K562 (cell line): ENCODE measurements around the gene BGN. TPM values are rescaled to one million over a fixed set of nuclear protein-coding genes. Genes with fewer than 3 reads are reported as not detected.

Source experiments
- ATAC-seq: fragments of 200-7000 bp; cut with Tn5 transposase; 3 replicates; pipeline ENCODE4 v1.9.1; 2020; ENCODE audit warnings: moderate library complexity
- BruUV-seq: library from RNA; stranded (reverse); fragments of 400-500 nt; replicated peaks from 2 replicates; lab custom pipeline; 2021; lab: Mats Ljungman, UMichigan
- CTCF ChIA-PET: fragments of 300-600 bp; formaldehyde crosslinking; extraction: SDS; loops from one replicate; lab custom pipeline; 2021; ENCODE audit warnings: low intra/inter-chr PET ratio; lab: Yijun Ruan, JAX
- POLR2A ChIA-PET: fragments of 300-600, 350-650 bp; sonication (Branson Sonifier 250); formaldehyde crosslinking; extraction: SDS; loops from one replicate; lab custom pipeline; 2021; ENCODE audit warnings: antibody characterized with exemption, inconsistent platforms; lab: Yijun Ruan, JAX
- DNase-seq, 4 experiments: peaks; one replicate each; pipeline versions ENCODE4 v3.0.0 to v3.0.0-alpha.2; 2011 to 2018; ENCODE audit warnings: low spot score in 3 of 4, mixed read lengths in 3 of 4; ENCODE audit errors: extremely low read depth in 1 of 4
- FAIRE-seq: peaks from 2 replicates; lab custom pipeline; 2011; peaks lifted over from hg19 to GRCh38; lab: Jason Lieb, UNC
- H2AFZ ChIP-seq: 2 replicates; pipeline ENCODE4 v1.6.0; 2011; ENCODE audit warnings: low read depth, low read length, control low read depth, inconsistent platforms
- H3K27ac ChIP-seq: fragments of 200-600 bp; 3 replicates; pipeline ENCODE4 v1.8.0; 2011; ENCODE audit warnings: low read depth, mild to moderate bottlenecking, control low read depth, inconsistent platforms, low read length, moderate library complexity, mixed read lengths; ENCODE audit errors: extremely low read depth
- H3K27me3 ChIP-seq, 2 experiments: fragments of 300-600 bp in 1 of 2; 2 replicates in 1 of 2; 3 replicates in 1 of 2; pipeline versions ENCODE4 v1.6.0 to v1.8.0; 2011; ENCODE audit warnings: inconsistent platforms in 2 of 2, low read length in 2 of 2, mild to moderate bottlenecking in 1 of 2, mixed read lengths in 1 of 2, moderate library complexity in 1 of 2; ENCODE audit not compliant: control insufficient read depth in 2 of 2, insufficient read depth in 2 of 2
- H3K36me3 ChIP-seq: fragments of 300-600 bp; 3 replicates; pipeline ENCODE4 v1.8.0; 2011; ENCODE audit warnings: mild to moderate bottlenecking, low read length, inconsistent platforms; ENCODE audit not compliant: control insufficient read depth, insufficient read depth
- H3K4me1 ChIP-seq, 2 experiments: fragments of 200-600 bp in 1 of 2; replicated peaks in 1 of 2; 2 replicates in 1 of 2; 3 replicates in 1 of 2; pipeline versions ENCODE4 v1.5.1 to v1.8.0; 2011; ENCODE audit warnings: inconsistent platforms in 2 of 2, low read length in 2 of 2, mild to moderate bottlenecking in 1 of 2, mixed read lengths in 1 of 2, moderate library complexity in 1 of 2; ENCODE audit not compliant: control insufficient read depth in 2 of 2, insufficient read depth in 2 of 2
- H3K4me2 ChIP-seq: 2 replicates; pipeline ENCODE4 v1.6.1; 2011; ENCODE audit warnings: low read length, control low read depth, inconsistent platforms, mixed read lengths; ENCODE audit not compliant: insufficient read depth
- H3K4me3 ChIP-seq: fragments of 200-600 bp; sonication (generic), shearing (Covaris generic); 2 replicates; pipeline ENCODE4 v1.5.1; 2016; ENCODE audit warnings: control low read depth, inconsistent platforms
- H3K79me2 ChIP-seq: fragments of 200-600 bp; 3 replicates; pipeline ENCODE4 v1.8.0; 2011; ENCODE audit warnings: low read length, inconsistent platforms; ENCODE audit not compliant: control insufficient read depth, insufficient read depth
- H3K9ac ChIP-seq, 2 experiments: 2 replicates each; pipeline versions ENCODE4 v1.6.0 to v1.6.1; 2011; ENCODE audit warnings: low read depth in 2 of 2, low read length in 2 of 2, control low read depth in 1 of 2, inconsistent platforms in 1 of 2, mild to moderate bottlenecking in 1 of 2, mixed read lengths in 1 of 2; ENCODE audit not compliant: insufficient read depth in 1 of 2
- H3K9me1 ChIP-seq: one replicate; pipeline ENCODE4 v1.6.0; 2011; ENCODE audit warnings: inconsistent platforms, mild to moderate bottlenecking, low read length, moderate library complexity; ENCODE audit not compliant: control insufficient read depth, insufficient read depth
- H3K9me3 ChIP-seq: replicated peaks from 2 replicates; pipeline ENCODE4 v1.5.1; 2011; ENCODE audit warnings: low read depth, low read length, inconsistent platforms; ENCODE audit not compliant: control insufficient read depth, insufficient read depth
- H4K20me1 ChIP-seq: replicated peaks from 2 replicates; pipeline ENCODE4 v1.6.1; 2011; ENCODE audit warnings: low read length, inconsistent platforms, mixed read lengths; ENCODE audit not compliant: control insufficient read depth, insufficient read depth
- LARP7 ChIP-seq: fragments of 450-650 bp; IDR thresholded peaks from 2 replicates; pipeline ENCODE4 v1.6.1; 2016
- POLR2G ChIP-seq: fragments of 200-400 bp; formaldehyde crosslinking; IDR thresholded peaks from 2 replicates; pipeline ENCODE4 v1.6.1; 2017; ENCODE audit warnings: low read depth, mild to moderate bottlenecking, antibody characterized with exemption, low read length, moderate library complexity
- RBFOX2 ChIP-seq: fragments of 200-400 bp; formaldehyde crosslinking; IDR thresholded peaks from 2 replicates; pipeline ENCODE4 v1.6.1; 2017; ENCODE audit warnings: low read depth, mild to moderate bottlenecking, low read length, moderate library complexity
- SIX5 ChIP-seq, 2 experiments: IDR thresholded peaks; 2 replicates each; pipeline ENCODE4 v1.6.1; 2011; ENCODE audit warnings: low read length in 2 of 2, borderline replicate concordance in 1 of 2, low read depth in 1 of 2, mild to moderate bottlenecking in 1 of 2, moderate library complexity in 1 of 2; ENCODE audit not compliant: insufficient read depth in 1 of 2
- XRCC4 ChIP-seq: IDR thresholded peaks from one replicate; pipeline ENCODE4 v1.6.1; 2011; ENCODE audit not compliant: insufficient read depth, insufficient read length; ENCODE audit errors: extremely low read depth
- ZFP1 ChIP-seq: fragments of 450-650 bp; formaldehyde crosslinking; IDR thresholded peaks from 2 replicates; pipeline ENCODE4 v1.4.0; 2020; ENCODE audit warnings: mild to moderate bottlenecking, mixed read lengths
- ZNF57 ChIP-seq: fragments of 450-650 bp; formaldehyde crosslinking; IDR thresholded peaks from 2 replicates; pipeline ENCODE4 v1.4.0; 2020; ENCODE audit warnings: mild to moderate bottlenecking, moderate library complexity
- WGBS: fragments of 100-300 bp; shearing (Covaris generic); methylation state at CpG from one replicate; pipeline ENCODE4 v1.1.6; 2016; ENCODE audit warnings: low coverage, mixed read lengths; ENCODE audit not compliant: insufficient coverage; ENCODE audit errors: missing lambda C conversion rate; 5-methylcytosine and 5-hydroxymethylcytosine counted together
- in situ Hi-C: fragments of 300-500 bp; cut with MboI; formaldehyde crosslinking; loops from 4 replicates; pipeline ENCODE4 v1.15.0; 2018; ENCODE audit warnings: inconsistent platforms, mixed read lengths
- intact Hi-C: fragments of 100-400 bp; cut with micrococcal nuclease; formaldehyde crosslinking; loops from 2 replicates; pipeline ENCODE4 v1.14.2; 2022
- polyA plus RNA-seq, 8 experiments: library from polyadenylated mRNA; depleted of rRNA in 4 of 8; stranded (reverse) in 5 of 8; unstranded in 3 of 8; fragments of >200 nt; fragmentation: Nextera tagmentation in 2 of 8; fragmentation: Illumina TruSeq in 1 of 8; extraction: Ambion mirVana in 2 of 8; extraction: Trizol in 1 of 8; gene quantifications; 2 replicates each; pipeline versions ENCODE4 v1.2.1 to v1.2.3, GENCODE V29; 2011 to 2014; ENCODE audit warnings: inconsistent platforms in 1 of 8, missing spikeins in 1 of 8
- total RNA-seq, 7 experiments: library from RNA; depleted of rRNA in 6 of 7; stranded (reverse); fragments of >200 nt in 6 of 7; fragmentation: Illumina TruSeq in 2 of 7; extraction: Trizol in 2 of 7; gene quantifications; 2 replicates each; pipeline versions ENCODE4 v1.2.1 to v1.2.3, GENCODE V29; 2011 to 2021; ENCODE audit warnings: low replicate concordance in 1 of 7
- TF ChIP-seq, protein P1 (sequence below): fragments of 450-650 bp; IDR thresholded peaks from 2 replicates; pipeline ENCODE4 v1.6.1; 2017; ENCODE audit warnings: mild to moderate bottlenecking, moderate library complexity

Gene BGN
- total and polyA plus RNA-seq, 9 of the 15 experiments (the other 6 are each of a cell fraction or from before 2014, with no cell fraction given), result 0.11 TPM; not detected in 8

DNA sequence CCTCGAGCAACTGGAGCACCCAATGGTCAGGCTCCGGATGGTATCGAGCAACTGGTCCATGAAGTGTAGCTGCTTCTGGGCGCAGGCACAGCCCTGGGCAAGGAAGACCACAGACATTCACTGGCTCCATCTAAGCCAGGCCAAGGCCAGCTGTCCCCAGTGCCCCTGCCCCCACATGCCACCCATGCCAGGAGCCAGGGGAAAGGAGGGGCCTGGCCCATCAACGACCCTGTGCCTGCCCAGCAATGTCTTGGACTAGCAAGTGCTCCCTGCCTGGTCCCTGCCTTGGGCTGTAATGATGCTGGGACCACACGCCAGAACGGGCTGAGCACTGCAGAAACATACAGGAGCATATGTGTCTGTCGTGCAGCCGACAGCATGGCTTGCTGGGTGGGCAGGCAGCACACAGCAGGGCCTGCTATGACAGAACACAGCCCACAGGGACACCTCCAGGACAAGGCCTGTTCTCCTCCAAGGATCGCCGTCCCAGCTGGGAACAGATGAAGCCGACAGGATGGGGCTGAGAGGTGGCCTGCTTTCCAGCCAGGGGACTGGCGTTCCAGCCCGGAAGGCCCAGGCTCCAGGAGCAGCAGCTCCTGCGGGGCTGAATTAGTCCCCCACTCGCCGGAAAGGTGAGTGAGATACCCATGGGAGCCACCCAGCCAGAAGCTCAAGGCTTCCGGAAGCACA, 37.5 kb upstream of the BGN start:
- no TSS peak for BruUV-seq
- ATAC-seq, result no peak
- in situ Hi-C loops, result no loop called here
- H3K4me1 ChIP-seq, result peaks cover 0 to 5% of the 10 kb centered on the region in 2 experiments; a peak in 1 of 5 replicates
- H2AFZ ChIP-seq, result no peak overlapping the region
- peaks cover 8% of the 10 kb centered on the region; the same call in 1 of the 2 replicates for H4K20me1 ChIP-seq
- no peak overlapping the region for H3K4me2 ChIP-seq
- H3K9me3 ChIP-seq, result no peaks in the 10 kb centered on the region
- FAIRE-seq, result no peak
- H3K79me2 ChIP-seq, result no peaks in the 10 kb centered on the region
- POLR2A ChIA-PET, result interaction anchor here (0.7 kb wide), 2 partner anchors 11 to 14 kb away, joined by 3 to 4 read pairs; no protein-coding TSS in a partner anchor
- no peak for TF ChIP-seq LARP7
- peak; percentile 25; the same call in 1 of the 2 replicates for TF ChIP-seq RBFOX2
- TF ChIP-seq, all 486 proteins: peak for 1
- WGBS, result 84% methylated on average over 8 of the region's 18 CpGs
- peak overlapping the region in 1 of 2 experiments; percentile 45; a peak in 1 of 4 replicates for H3K9ac ChIP-seq
- no peak overlapping the region for H3K27ac ChIP-seq
- intact Hi-C loops, result no loop called here
- CTCF ChIA-PET, result no interaction called here
- H3K36me3 ChIP-seq, result peaks cover 72% of the 10 kb centered on the region
- no peak overlapping the region for H3K4me3 ChIP-seq
- DNase-seq, result no peak
- H3K27me3 ChIP-seq, result no peaks in the 10 kb centered on the region
- peaks cover 3% of the 10 kb centered on the region for H3K9me1 ChIP-seq

DNA sequence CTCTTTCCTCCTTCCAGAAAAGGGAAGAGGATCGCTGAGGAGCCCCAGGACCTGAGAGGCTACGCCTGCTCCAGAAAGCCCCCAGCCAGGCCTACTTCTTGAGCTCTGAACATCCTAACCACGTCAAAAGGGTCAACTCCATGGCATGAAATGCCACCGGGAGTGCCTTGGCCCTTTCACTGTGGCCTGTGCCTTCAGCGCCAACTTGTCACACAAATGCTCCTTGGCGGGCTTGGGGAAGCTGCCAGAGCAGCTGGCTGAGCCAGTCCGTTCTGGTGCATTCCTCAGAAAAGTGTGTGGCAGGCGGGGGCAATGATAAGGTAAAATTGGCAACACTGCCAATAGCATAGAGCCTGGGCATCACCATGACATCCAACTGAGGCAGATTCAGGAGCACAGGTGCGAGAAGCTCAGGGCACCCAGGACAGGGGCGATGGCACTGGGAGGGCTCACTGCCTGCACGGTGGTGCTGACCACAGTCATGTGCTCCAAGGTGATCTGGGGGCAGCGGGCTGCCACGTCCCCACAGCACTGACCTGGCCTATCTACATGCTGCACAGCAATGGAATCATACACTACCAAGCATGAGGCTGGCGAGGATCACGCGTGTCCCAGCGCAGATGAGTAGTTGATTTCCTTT, 36.8 kb upstream of the BGN start:
- ATAC-seq (no peak), FAIRE-seq (no peak), DNase-seq (no peak)
- no peaks in the 10 kb centered on the region for H3K27me3 ChIP-seq
- peak overlapping the region in 1 of 2 experiments; percentile 45; a peak in 1 of 4 replicates for H3K9ac ChIP-seq
- TF ChIP-seq, protein P1, sequence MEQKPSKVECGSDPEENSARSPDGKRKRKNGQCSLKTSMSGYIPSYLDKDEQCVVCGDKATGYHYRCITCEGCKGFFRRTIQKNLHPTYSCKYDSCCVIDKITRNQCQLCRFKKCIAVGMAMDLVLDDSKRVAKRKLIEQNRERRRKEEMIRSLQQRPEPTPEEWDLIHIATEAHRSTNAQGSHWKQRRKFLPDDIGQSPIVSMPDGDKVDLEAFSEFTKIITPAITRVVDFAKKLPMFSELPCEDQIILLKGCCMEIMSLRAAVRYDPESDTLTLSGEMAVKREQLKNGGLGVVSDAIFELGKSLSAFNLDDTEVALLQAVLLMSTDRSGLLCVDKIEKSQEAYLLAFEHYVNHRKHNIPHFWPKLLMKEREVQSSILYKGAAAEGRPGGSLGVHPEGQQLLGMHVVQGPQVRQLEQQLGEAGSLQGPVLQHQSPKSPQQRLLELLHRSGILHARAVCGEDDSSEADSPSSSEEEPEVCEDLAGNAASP, result no peak
- TF ChIP-seq ZFP1 (CRISPR knock-in tag), result no peak
- TF ChIP-seq SIX5 (IDR thresholded peaks at IDR 0.05; ENCODE audit: borderline replicate concordance in 1 of 2, insufficient read depth in 1 of 2, low read depth in 1 of 2, low read length in 2 of 2), result no peak
- TF ChIP-seq XRCC4, result no peak
- TF ChIP-seq ZNF57, result no peak
- TF ChIP-seq POLR2G, result peak; percentile 15; the same call in 1 of the 2 replicates
- in situ Hi-C loops, result no loop called here
- H2AFZ ChIP-seq, result no peak overlapping the region
- BruUV-seq, result no TSS peak
- peaks cover 0 to 5% of the 10 kb centered on the region in 2 experiments; a peak in 1 of 5 replicates for H3K4me1 ChIP-seq
- H3K9me3 ChIP-seq, result no peaks in the 10 kb centered on the region
- H3K36me3 ChIP-seq, result peaks cover 77% of the 10 kb centered on the region
- no peaks in the 10 kb centered on the region for H3K79me2 ChIP-seq
- H3K9me1 ChIP-seq, result peaks cover 3% of the 10 kb centered on the region
- H3K4me2 ChIP-seq, result no peak overlapping the region
- whole genome bisulfite sequencing, result 93% methylated on average over 11 of the region's 17 CpGs
- ChIA-PET CTCF (no interaction called here), POLR2A (interaction anchor here (0.7 kb wide), 2 partner anchors 11 to 15 kb away, joined by 3 to 4 read pairs; no protein-coding TSS in a partner anchor)
- peaks cover 8% of the 10 kb centered on the region; the same call in 1 of the 2 replicates for H4K20me1 ChIP-seq
- intact Hi-C loops, result no loop called here
- H3K27ac ChIP-seq, result no peak overlapping the region
- H3K4me3 ChIP-seq, result no peak overlapping the region
